Mesothelial cell of epicardium (in vitro differentiated cells): Measurements from ENCODE around the gene FIBCD1. TPM values are rescaled to one million over a fixed set of nuclear protein-coding genes. Genes with fewer than 3 reads are reported as not detected.

ENCODE experiments used
- DNase-seq, 2 experiments: peaks; one replicate each; pipeline ENCODE4 v3.0.0; 2021; ENCODE audit warnings: low spot score in 2 of 2; ENCODE audit not compliant: unreplicated experiment in 2 of 2
- H3K27ac Mint-ChIP-seq: 2 replicates; pipeline ENCODE4 v1.8.0; 2021; ENCODE audit warnings: mixed read lengths
- H3K27me3 Mint-ChIP-seq: 2 replicates; pipeline ENCODE4 v1.8.0; 2021; ENCODE audit warnings: low read depth, mixed read lengths
- H3K36me3 Mint-ChIP-seq: 2 replicates; pipeline ENCODE4 v1.8.0; 2021; ENCODE audit warnings: mixed read lengths
- H3K4me1 Mint-ChIP-seq: 2 replicates; pipeline ENCODE4 v1.8.0; 2021; ENCODE audit warnings: mixed read lengths
- H3K4me3 Mint-ChIP-seq: 2 replicates; pipeline ENCODE4 v1.8.0; 2021; ENCODE audit warnings: mild to moderate bottlenecking, moderate library complexity, mixed read lengths
- H3K9me3 Mint-ChIP-seq: 2 replicates; pipeline ENCODE4 v1.8.0; 2021; ENCODE audit warnings: mixed read lengths
- CTCF ChIP-seq: fragments of 200-600 bp; sonication (generic); IDR thresholded peaks from one replicate; pipeline ENCODE4 v1.5.0; 2021; ENCODE audit warnings: antibody characterized with exemption; ENCODE audit not compliant: unreplicated experiment
- total RNA-seq: library from RNA; stranded (reverse); gene quantifications from 3 replicates; pipeline ENCODE4 v1.2.1, GENCODE V29; 2021

Gene FIBCD1, protein sequence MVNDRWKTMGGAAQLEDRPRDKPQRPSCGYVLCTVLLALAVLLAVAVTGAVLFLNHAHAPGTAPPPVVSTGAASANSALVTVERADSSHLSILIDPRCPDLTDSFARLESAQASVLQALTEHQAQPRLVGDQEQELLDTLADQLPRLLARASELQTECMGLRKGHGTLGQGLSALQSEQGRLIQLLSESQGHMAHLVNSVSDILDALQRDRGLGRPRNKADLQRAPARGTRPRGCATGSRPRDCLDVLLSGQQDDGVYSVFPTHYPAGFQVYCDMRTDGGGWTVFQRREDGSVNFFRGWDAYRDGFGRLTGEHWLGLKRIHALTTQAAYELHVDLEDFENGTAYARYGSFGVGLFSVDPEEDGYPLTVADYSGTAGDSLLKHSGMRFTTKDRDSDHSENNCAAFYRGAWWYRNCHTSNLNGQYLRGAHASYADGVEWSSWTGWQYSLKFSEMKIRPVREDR
- 1.5 to 2.2 TPM (median 1.8 TPM) in 3 replicates for total RNA-seq

- Mint-ChIP-seq H3K27ac (no peak within 1 kb of the TSS), H3K4me3 (peak within 1 kb of the TSS; percentile 85), H3K9me3 (no peaks in the 10 kb centered on the region), H3K4me1 (peaks cover 21% of the 10 kb centered on the region), H3K27me3 (peaks cover 73% of the 10 kb centered on the region), H3K36me3 (no peaks in the 10 kb centered on the region)
- DNase-seq, result no peak
- TF ChIP-seq CTCF, result peak; percentile 26
Measured at GRCh38 chr9:130938652-130939404, at the start of gene FIBCD1. FIBCD1 (minus strand) TSS chr9:130939247; CDS start chr9:130938607, 640 bp downstream.

- peaks cover 19% of the 10 kb centered on the region for H3K4me1 Mint-ChIP-seq
- no peaks in the 10 kb centered on the region for H3K36me3 Mint-ChIP-seq
- no peaks in the 10 kb centered on the region for H3K27me3 Mint-ChIP-seq
- H3K9me3 Mint-ChIP-seq, result no peaks in the 10 kb centered on the region
- TF ChIP-seq CTCF, result no peak
- no peak overlapping the region for H3K27ac Mint-ChIP-seq
- DNase-seq, result no peak
- no peak overlapping the region for H3K4me3 Mint-ChIP-seq
Measured at GRCh38 chr9:130988400-130988747, 49.3 kb upstream of the FIBCD1 start.

- DNase-seq, result no peak
- Mint-ChIP-seq H3K4me1 (peaks cover 19% of the 10 kb centered on the region), H3K36me3 (no peaks in the 10 kb centered on the region), H3K27ac (no peak overlapping the region), H3K9me3 (no peaks in the 10 kb centered on the region), H3K4me3 (no peak overlapping the region), H3K27me3 (no peaks in the 10 kb centered on the region)
- TF ChIP-seq CTCF, result no peak
Measured at GRCh38 chr9:130987738-130988399, 48.8 kb upstream of the FIBCD1 start.

DNA sequence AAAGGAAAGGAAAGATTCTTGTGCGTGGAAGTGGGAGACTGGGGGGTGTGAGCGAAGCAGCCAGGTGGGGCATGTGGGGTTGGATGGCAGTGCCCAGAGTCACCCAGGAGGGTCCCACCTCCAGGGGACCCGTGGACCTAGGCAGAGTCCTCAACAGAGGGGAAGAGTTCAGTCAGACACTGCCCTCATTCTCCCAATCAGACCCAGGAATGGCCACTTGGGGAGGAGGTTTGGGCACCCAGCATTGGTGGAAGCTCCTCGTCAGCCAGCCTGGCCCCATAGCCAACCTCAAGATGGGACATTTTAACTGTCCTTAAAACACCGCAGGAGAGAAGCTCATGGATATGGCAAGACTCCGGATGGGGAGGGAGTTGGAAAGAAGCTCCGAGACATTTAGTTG, 48.0 kb upstream of the FIBCD1 start:
- TF ChIP-seq CTCF, result no peak
- Mint-ChIP-seq H3K27ac (no peak overlapping the region), H3K9me3 (no peaks in the 10 kb centered on the region), H3K4me1 (peaks cover 17% of the 10 kb centered on the region), H3K4me3 (no peak overlapping the region), H3K27me3 (peaks cover 2% of the 10 kb centered on the region), H3K36me3 (no peaks in the 10 kb centered on the region)
- DNase-seq, result no peak

DNA sequence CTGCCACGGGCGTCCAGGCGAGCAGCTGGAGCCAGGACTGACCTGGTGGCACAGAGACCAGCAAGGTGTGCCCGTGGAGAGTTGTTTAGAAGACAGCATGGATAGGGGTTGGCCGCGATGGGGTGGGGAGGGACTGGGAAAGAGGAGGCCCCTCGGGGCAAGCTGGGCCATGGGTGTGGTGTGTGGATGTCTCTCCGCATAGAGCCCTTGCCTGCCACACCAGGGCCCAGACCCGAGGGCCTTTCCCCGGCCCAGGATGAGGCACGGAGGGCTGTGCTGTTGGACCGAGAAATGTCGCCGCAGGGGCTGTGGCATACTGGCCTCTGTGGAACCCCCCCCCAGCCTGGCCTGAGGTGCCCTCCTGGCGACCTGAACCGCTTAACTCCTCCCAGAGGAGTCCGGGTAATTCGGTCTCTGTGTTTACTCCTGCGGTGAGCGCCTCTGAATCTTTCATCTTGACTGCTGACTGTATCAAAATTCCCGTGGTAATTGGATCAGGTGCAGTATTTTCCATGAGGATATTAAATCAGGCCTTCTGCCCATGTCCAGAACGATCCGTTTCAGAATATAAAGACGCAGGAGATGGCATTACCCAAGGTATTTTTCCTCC, 47.4 kb upstream of the FIBCD1 start:
- no peak for DNase-seq
- peaks cover 12% of the 10 kb centered on the region for H3K4me1 Mint-ChIP-seq
- no peaks in the 10 kb centered on the region for H3K36me3 Mint-ChIP-seq
- H3K9me3 Mint-ChIP-seq, result no peaks in the 10 kb centered on the region
- no peak overlapping the region for H3K4me3 Mint-ChIP-seq
- peaks cover 2% of the 10 kb centered on the region for H3K27me3 Mint-ChIP-seq
- no peak overlapping the region for H3K27ac Mint-ChIP-seq
- no peak for TF ChIP-seq CTCF
